Testis (tissue), 2 donors: ENCODE results near the gene UBR7.

ENCODE experiments used
- CTCF ChIP-seq, 3 experiments: fragments of 450-650 bp in 2 of 3; fragments of 200-600 bp in 1 of 3; sonication (generic) in 1 of 3; IDR thresholded peaks; one replicate each; pipeline ENCODE4 v1.5.1; 2016 to 2019; ENCODE audit warnings: antibody characterized with exemption in 3 of 3, mild to moderate bottlenecking in 2 of 3, moderate library complexity in 1 of 3
- POLR2A ChIP-seq: fragments of 450-650 bp; IDR thresholded peaks from one replicate; pipeline ENCODE4 v1.6.1; 2017; ENCODE audit warnings: antibody characterized with exemption, mild to moderate bottlenecking, moderate library complexity

GRCh38 chr14:93186466-93186865 is 20.6 kb upstream of the UBR7 start:
- no peak for TF ChIP-seq POLR2A
- no peak for TF ChIP-seq CTCF (IDR thresholded peaks at IDR 0.05)
